Transverse colon (tissue), 3 donors: Measurements from ENCODE around the gene KLF13.

Source experiments
- POLR2A ChIP-seq: fragments of 450-650 bp; IDR thresholded peaks from one replicate; pipeline ENCODE4 v1.6.1; 2016; ENCODE audit warnings: antibody characterized with exemption, mild to moderate bottlenecking, moderate library complexity
- POLR2AphosphoS5 ChIP-seq, 3 donors: sonication (generic); formaldehyde crosslinking; IDR thresholded peaks; one replicate each; pipeline ENCODE4 v1.6.1; 2016; ENCODE audit warnings: antibody characterized with exemption in 3 of 3

- TF ChIP-seq POLR2AphosphoS5 (IDR thresholded peaks at IDR 0.05) (no peak), POLR2A (no peak)
Measured at GRCh38 chr15:31344266-31344665, 17.6 kb downstream of the KLF13 start.
